GM06990 (cell line): ENCODE measurements around the gene ANKS1B.

Source experiments
- DNase-seq: peaks from one replicate; pipeline ENCODE4 v3.0.0-alpha.2; 2011; ENCODE audit not compliant: insufficient read length; ENCODE audit errors: extremely low read depth
- H3K27me3 ChIP-seq: replicated peaks from 2 replicates; pipeline ENCODE4 v1.6.0; 2011; ENCODE audit warnings: low read length; ENCODE audit not compliant: control insufficient read depth, insufficient read depth
- H3K36me3 ChIP-seq: 2 replicates; pipeline ENCODE4 v1.5.1; 2011; ENCODE audit warnings: low read length; ENCODE audit not compliant: control insufficient read depth, insufficient read depth
- H3K4me3 ChIP-seq: replicated peaks from 2 replicates; pipeline ENCODE4 v1.5.1; 2011; ENCODE audit warnings: low read depth, mild to moderate bottlenecking, control low read depth, low read length
- CTCF ChIP-seq: IDR thresholded peaks from 2 replicates; pipeline ENCODE4 v1.5.1; 2011; ENCODE audit warnings: low read length, control low read depth, mild to moderate bottlenecking, inconsistent platforms; ENCODE audit not compliant: insufficient read depth, poor library complexity, severe bottlenecking

The ANKS1B gene

GRCh38 chr12:98983647-98984046, 1001.1 kb downstream of the ANKS1B start:
- Histone ChIP-seq H3K36me3 (no peaks in the 10 kb centered on the region), H3K27me3 (no peaks in the 10 kb centered on the region), H3K4me3 (no peak overlapping the region)
- no peak for DNase-seq
- TF ChIP-seq CTCF = no peak

DNA sequence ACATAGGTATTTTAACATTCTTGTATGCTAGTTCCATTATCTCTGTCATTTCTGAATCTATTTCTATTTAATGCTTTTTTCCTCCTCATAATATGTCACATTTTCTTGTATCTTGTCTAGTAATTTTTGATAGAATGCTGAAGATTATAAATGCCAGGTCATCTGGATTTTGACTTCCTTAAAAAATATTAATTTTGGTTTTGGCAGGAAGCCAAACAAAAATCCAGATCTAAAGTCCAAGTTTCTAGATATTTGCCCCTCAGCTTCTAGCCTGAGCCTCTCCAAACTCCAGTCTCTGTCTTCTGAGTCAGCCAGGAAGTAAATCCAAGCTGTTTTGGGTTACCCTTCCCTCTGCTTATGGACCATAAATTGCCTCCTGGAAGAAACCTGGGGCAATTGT, 1004.2 kb downstream of the ANKS1B start:
- H3K4me3 ChIP-seq = no peak overlapping the region
- H3K27me3 ChIP-seq = no peaks in the 10 kb centered on the region
- no peak for DNase-seq
- H3K36me3 ChIP-seq = no peaks in the 10 kb centered on the region
- no peak for TF ChIP-seq CTCF

GRCh38 chr12:98977186-98977585, 1007.5 kb downstream of the ANKS1B start:
- TF ChIP-seq CTCF = no peak
- Histone ChIP-seq H3K36me3 (no peaks in the 10 kb centered on the region), H3K27me3 (no peaks in the 10 kb centered on the region), H3K4me3 (no peak overlapping the region)
- DNase-seq = no peak

DNA sequence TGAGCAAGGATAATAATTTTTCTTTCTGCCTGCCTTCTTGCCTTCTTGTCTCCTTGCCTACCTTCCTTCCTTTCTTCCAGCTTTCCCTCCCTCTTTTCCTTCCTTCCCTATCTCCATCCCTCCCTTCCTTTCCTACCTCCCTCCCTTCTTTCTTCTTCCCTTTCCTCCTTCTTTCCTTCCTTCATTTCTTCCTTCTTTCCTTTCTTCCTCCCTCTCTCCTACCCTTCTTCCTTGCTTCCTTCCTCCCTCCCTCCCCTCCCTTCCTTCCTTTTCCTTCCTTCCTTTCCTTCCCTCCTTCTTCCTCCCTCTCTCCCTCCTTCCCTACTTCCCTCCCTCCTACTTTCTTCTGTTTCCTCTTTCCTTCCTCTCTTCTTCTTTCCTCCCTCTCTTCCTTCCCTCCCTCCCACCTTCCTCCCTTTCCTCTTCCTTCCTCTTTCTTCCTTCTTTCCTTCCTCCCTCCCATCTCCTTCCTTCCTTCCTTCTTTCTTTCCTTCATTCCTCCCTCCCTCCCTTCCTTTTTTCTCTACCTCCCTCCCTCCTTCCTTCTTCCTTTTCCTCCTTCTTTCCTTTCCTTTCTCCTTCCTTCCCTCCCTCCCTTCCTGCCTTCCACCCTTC, 1009.9 kb downstream of the ANKS1B start:
- Histone ChIP-seq H3K4me3 (no peak overlapping the region), H3K36me3 (no peaks in the 10 kb centered on the region), H3K27me3 (no peaks in the 10 kb centered on the region)
- TF ChIP-seq CTCF = no peak
- no peak for DNase-seq

- TF ChIP-seq CTCF = no peak
- H3K36me3 ChIP-seq = no peaks in the 10 kb centered on the region
- DNase-seq = no peak
- H3K27me3 ChIP-seq = no peaks in the 10 kb centered on the region
- no peak overlapping the region for H3K4me3 ChIP-seq
Measured at GRCh38 chr12:98973395-98973794, 1011.3 kb downstream of the ANKS1B start.

DNA sequence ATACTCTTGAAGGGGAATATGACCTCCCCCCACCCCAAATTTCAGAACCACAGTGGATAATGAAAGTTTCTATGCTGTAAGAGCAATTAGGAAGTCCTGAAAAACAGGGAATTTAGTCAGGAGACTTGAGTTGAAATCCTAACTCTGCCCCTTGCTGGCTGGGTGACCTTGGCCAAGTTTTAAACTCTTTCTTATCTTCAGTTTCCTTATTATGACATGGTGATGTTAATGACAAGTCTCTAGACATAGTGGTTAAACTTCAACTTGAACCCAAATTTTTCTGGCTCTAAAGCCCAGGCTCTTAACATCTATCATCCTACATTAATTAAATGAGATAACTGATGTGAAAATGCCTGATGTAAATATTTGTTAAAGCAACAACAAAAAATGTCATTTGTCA, 1013.8 kb downstream of the ANKS1B start:
- DNase-seq = no peak
- Histone ChIP-seq H3K36me3 (no peaks in the 10 kb centered on the region), H3K4me3 (no peak overlapping the region), H3K27me3 (no peaks in the 10 kb centered on the region)
- TF ChIP-seq CTCF = no peak
